Small intestine (tissue), 16 donors: ENCODE data around the gene DPH6. TPM values are rescaled to one million over a fixed set of nuclear protein-coding genes. Genes with fewer than 3 reads are reported as not detected.
"Not testable (repeated sequence)": the region's sequence is repeated elsewhere in the genome, so short reads cannot be mapped to it uniquely, and the experiment has no call there.

Experiments used
- DNase-seq, 2 donors: peaks; one replicate each; pipeline versions ENCODE4 v3.0.0 to v3.0.0-alpha.2; 2013
- FAIRE-seq: peaks from 2 replicates; lab custom pipeline; 2012; peaks lifted over from hg19 to GRCh38; lab: Jason Lieb, UNC
- H3K27ac ChIP-seq, 3 donors: one replicate each; pipeline ENCODE4 v1.5.1; 2013; ENCODE audit warnings: low read length in 2 of 3, mild to moderate bottlenecking in 2 of 3, control low read depth in 1 of 3, inconsistent platforms in 1 of 3, low read depth in 1 of 3, moderate library complexity in 1 of 3
- H3K27me3 ChIP-seq, 3 donors: one replicate each; pipeline ENCODE4 v1.6.1; 2013; ENCODE audit warnings: low read length in 3 of 3, inconsistent platforms in 1 of 3; ENCODE audit not compliant: control insufficient read depth in 3 of 3, insufficient read depth in 3 of 3
- H3K36me3 ChIP-seq, 3 donors: one replicate each; pipeline ENCODE4 v1.6.1; 2013; ENCODE audit warnings: low read length in 3 of 3, inconsistent platforms in 1 of 3, low read depth in 1 of 3, mild to moderate bottlenecking in 1 of 3, moderate library complexity in 1 of 3; ENCODE audit not compliant: control insufficient read depth in 3 of 3, insufficient read depth in 2 of 3
- H3K4me1 ChIP-seq, 3 donors: one replicate each; pipeline ENCODE4 v1.6.1; 2013; ENCODE audit warnings: low read length in 2 of 3, inconsistent platforms in 1 of 3, low read depth in 1 of 3, mild to moderate bottlenecking in 1 of 3, moderate library complexity in 1 of 3; ENCODE audit not compliant: control insufficient read depth in 3 of 3, insufficient read depth in 2 of 3
- H3K4me3 ChIP-seq, 3 donors: one replicate each; pipeline ENCODE4 v1.5.1; 2013; ENCODE audit warnings: low read length in 3 of 3, control low read depth in 1 of 3, inconsistent platforms in 1 of 3, low read depth in 1 of 3, mild to moderate bottlenecking in 1 of 3, moderate library complexity in 1 of 3
- H3K9me3 ChIP-seq, 2 donors: one replicate each; pipeline ENCODE4 v1.6.1; 2013; ENCODE audit warnings: low read depth in 1 of 2, low read length in 1 of 2; ENCODE audit not compliant: control insufficient read depth in 2 of 2, insufficient read depth in 1 of 2
- WGBS, 3 donors: extraction: QIAGEN DNeasy Blood & Tissue Kit; methylation state at CpG; one replicate each; pipeline ENCODE4 v1.1.7; 2013; 5-methylcytosine and 5-hydroxymethylcytosine counted together
- long read RNA-seq, 10 donors: transcript quantifications; one replicate each; lab custom pipeline, GENCODE V29; 2026
- polyA plus RNA-seq, 4 donors: library from polyadenylated mRNA; stranded (reverse) in 3 of 4; unstranded in 1 of 4; fragments of 200-250 nt in 3 of 4; fragments of 120-200 nt in 1 of 4; gene quantifications; one replicate each; pipeline versions ENCODE4 v1.2.1 to v1.2.3, GENCODE V29; 2013
- donor health status: healthy with polysubstance abuse.
- donor health status: control.
- donor health status: control.
- donor health status: Bipolar disorder and iron deficiency.
- donor health status: healthy.

The DPH6 gene
- polyA plus RNA-seq = 10 to 100 TPM in 2 of 4 donors, 1 to 10 TPM in 2; 7.4 to 16.5 (median 11.6) TPM
- long read RNA-seq, donor 1 = 0 reads
- long read RNA-seq, donor 2, partial matches to known transcripts = 0 of 1 reads
- long read RNA-seq, donor 2, other reads (novel, unspliced or antisense) = 0 of 1 reads
- long read RNA-seq, donor 3, partial matches to known transcripts = 0 of 1 reads
- long read RNA-seq, donor 3, other reads (novel, unspliced or antisense) = 0 of 1 reads
- long read RNA-seq, donor 4 = 0 reads
- long read RNA-seq, donor 5 = 0 reads
- long read RNA-seq, donor 6, partial matches to known transcripts = 0 of 4 reads
- long read RNA-seq, donor 6, other reads (novel, unspliced or antisense) = 0 of 4 reads
- long read RNA-seq, donor 7, partial matches to known transcripts = 0 of 2 reads
- long read RNA-seq, donor 7, other reads (novel, unspliced or antisense) = 0 of 2 reads
- long read RNA-seq, donor 8 = 0 reads
- long read RNA-seq, donor 9 = 0 reads
- long read RNA-seq, donor 10, partial matches to known transcripts = 0 of 2 reads
- long read RNA-seq, donor 10, other reads (novel, unspliced or antisense) = 0 of 2 reads

- peak within 1 kb of the TSS; percentile 70 to 78 (median 71) for H3K4me3 ChIP-seq
- H3K27me3 ChIP-seq = no peaks in the 10 kb centered on the region
- H3K27ac ChIP-seq = peak within 1 kb of the TSS; percentile 95 to 100 (median 99)
- H3K4me1 ChIP-seq = peaks cover 0 to 9% (median 8%) of the 10 kb centered on the region in 3 donors
- FAIRE-seq (no peak), DNase-seq (peak; percentile 87 to 95)
- H3K9me3 ChIP-seq = no peaks in the 10 kb centered on the region
- H3K36me3 ChIP-seq = no peaks in the 10 kb centered on the region
- WGBS, 3 donors = 0% methylated on average over 56 to 66 of the region's 66 CpGs
Measured at GRCh38 chr15:35545824-35546510, at the start of gene DPH6. DPH6 (minus strand) TSS chr15:35546165; CDS start chr15:35546141, 24 bp downstream.

GRCh38 chr15:35595656-35596055 lies 49.7 kb upstream of the DPH6 start:
- no peaks in the 10 kb centered on the region for H3K9me3 ChIP-seq
- no peaks in the 10 kb centered on the region for H3K36me3 ChIP-seq
- H3K4me1 ChIP-seq = no peaks in the 10 kb centered on the region
- FAIRE-seq (no peak), DNase-seq (no peak)
- H3K27me3 ChIP-seq = no peaks in the 10 kb centered on the region
- H3K4me3 ChIP-seq = no peak overlapping the region
- H3K27ac ChIP-seq = no peak overlapping the region
- 53 to 94% (median 91%) methylated on average over 1 of the region's 1 CpG for WGBS, 3 donors

- not testable (repeated sequence) for FAIRE-seq, DNase-seq
- 62 to 86% (median 78%) methylated on average over 2 of the region's 2 CpGs for WGBS, 3 donors
Measured at GRCh38 chr15:35591987-35592386, 46.0 kb upstream of the DPH6 start.

GRCh38 chr15:35583863-35584528 lies 38.0 kb upstream of the DPH6 start:
- H3K27me3 ChIP-seq = no peaks in the 10 kb centered on the region
- H3K4me1 ChIP-seq = no peaks in the 10 kb centered on the region
- DNase-seq (no peak), FAIRE-seq (no peak)
- no peak overlapping the region for H3K27ac ChIP-seq
- WGBS, 3 donors = 68 to 89% (median 82%) methylated on average over 1 of the region's 1 CpG
- no peaks in the 10 kb centered on the region for H3K36me3 ChIP-seq
- H3K4me3 ChIP-seq = no peak overlapping the region
- no peaks in the 10 kb centered on the region for H3K9me3 ChIP-seq

More at GRCh38 chr15:35591987-35592386, 46.0 kb upstream of the DPH6 start:
- H3K9me3 ChIP-seq, H3K27ac ChIP-seq, H3K27me3 ChIP-seq, H3K36me3 ChIP-seq, H3K4me3 ChIP-seq, H3K4me1 ChIP-seq: not testable (repeated sequence)

GRCh38 chr15:35580606-35581005 lies 34.6 kb upstream of the DPH6 start:
- H3K4me1 ChIP-seq = no peaks in the 10 kb centered on the region
- no peak overlapping the region for H3K27ac ChIP-seq
- no peak overlapping the region for H3K4me3 ChIP-seq
- FAIRE-seq = no peak
- 72 to 86% (median 84%) methylated on average over 3 of the region's 3 CpGs for WGBS, 3 donors
- no peaks in the 10 kb centered on the region for H3K9me3 ChIP-seq
- DNase-seq = no peak
- H3K27me3 ChIP-seq = no peaks in the 10 kb centered on the region
- H3K36me3 ChIP-seq = no peaks in the 10 kb centered on the region

- H3K27ac ChIP-seq = no peak overlapping the region
- H3K9me3 ChIP-seq = no peaks in the 10 kb centered on the region
- no peaks in the 10 kb centered on the region for H3K36me3 ChIP-seq
- H3K27me3 ChIP-seq = no peaks in the 10 kb centered on the region
- no peak overlapping the region for H3K4me3 ChIP-seq
- no peak for DNase-seq
- WGBS, 3 donors = 31 to 79% (median 61%) methylated on average over 1 of the region's 1 CpG
- no peak for FAIRE-seq
- H3K4me1 ChIP-seq = peaks cover 0 to 7% (median 0%) of the 10 kb centered on the region in 3 donors
Measured at GRCh38 chr15:35567392-35567791, 21.4 kb upstream of the DPH6 start.

GRCh38 chr15:35566991-35567390 lies 21.0 kb upstream of the DPH6 start:
- WGBS, 3 donors = 87 to 90% (median 87%) methylated on average over 3 of the region's 3 CpGs

GRCh38 chr15:35565901-35566300 lies 19.9 kb upstream of the DPH6 start:
- H3K27ac ChIP-seq = no peak overlapping the region
- H3K36me3 ChIP-seq = no peaks in the 10 kb centered on the region
- H3K27me3 ChIP-seq = no peaks in the 10 kb centered on the region
- H3K9me3 ChIP-seq = no peaks in the 10 kb centered on the region
- 85 to 93% (median 91%) methylated on average over 3 of the region's 3 CpGs for WGBS, 3 donors
- DNase-seq = no peak
- H3K4me3 ChIP-seq = no peak overlapping the region
- H3K4me1 ChIP-seq = peaks cover 0 to 13% (median 3%) of the 10 kb centered on the region in 3 donors
- FAIRE-seq = no peak

More at GRCh38 chr15:35566991-35567390, 21.0 kb upstream of the DPH6 start:
- Histone ChIP-seq H3K27me3 (no peaks in the 10 kb centered on the region), H3K36me3 (no peaks in the 10 kb centered on the region), H3K9me3 (no peaks in the 10 kb centered on the region), H3K4me3 (no peak overlapping the region), H3K4me1 (peaks cover 0 to 10% (median under 1%) of the 10 kb centered on the region in 3 donors), H3K27ac (no peak overlapping the region)
- FAIRE-seq (no peak), DNase-seq (no peak)
